Anterior cingulate cortex (tissue), 58 donors: ENCODE results near the gene MACROH2A2.
"Not testable (repeated sequence)": the region's sequence is repeated elsewhere in the genome, so short reads cannot be mapped to it uniquely, and the experiment has no call there.

ENCODE experiments used
- DNase-seq, 58 donors: peaks; one replicate each; lab custom pipeline; 2025; lab: John Stamatoyannopoulos, UW

MACROH2A2 gene

DNA sequence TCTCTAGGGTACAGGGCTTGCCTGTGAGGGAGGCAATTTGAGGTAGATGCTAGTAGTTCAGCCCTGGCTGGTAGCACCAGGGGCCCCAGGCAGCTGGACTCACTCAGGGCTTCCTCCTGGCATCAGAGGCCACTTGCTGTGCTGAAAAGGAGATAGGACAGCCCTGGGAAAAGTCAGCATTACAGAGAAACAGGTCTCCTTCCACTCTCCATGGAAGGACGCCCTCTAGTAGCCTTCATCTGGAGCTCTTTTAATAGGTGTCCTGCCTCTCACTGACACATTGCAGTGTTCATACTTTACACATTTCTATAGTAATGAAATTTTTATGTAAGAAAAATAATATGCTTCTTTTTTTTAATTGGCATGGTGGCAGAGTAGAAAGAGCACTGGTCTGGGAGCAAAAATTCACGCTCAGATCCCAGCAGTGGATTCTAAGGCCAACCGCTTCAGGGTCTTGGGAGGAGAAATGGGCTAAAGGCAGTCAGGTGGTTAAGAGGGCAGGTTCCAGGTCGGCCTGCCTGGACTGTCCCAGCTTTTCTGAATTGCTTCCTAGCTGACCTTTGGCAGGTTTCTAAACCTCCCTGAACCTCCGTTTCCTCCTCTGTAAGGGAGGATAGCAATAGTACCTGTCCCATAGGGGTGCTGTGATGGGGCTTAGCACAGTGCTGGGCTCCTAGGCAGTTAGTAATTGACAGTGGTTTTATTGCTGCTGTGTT lies 44.2 kb downstream of the MACROH2A2 start:
- DNase-seq, result no peak

DNA sequence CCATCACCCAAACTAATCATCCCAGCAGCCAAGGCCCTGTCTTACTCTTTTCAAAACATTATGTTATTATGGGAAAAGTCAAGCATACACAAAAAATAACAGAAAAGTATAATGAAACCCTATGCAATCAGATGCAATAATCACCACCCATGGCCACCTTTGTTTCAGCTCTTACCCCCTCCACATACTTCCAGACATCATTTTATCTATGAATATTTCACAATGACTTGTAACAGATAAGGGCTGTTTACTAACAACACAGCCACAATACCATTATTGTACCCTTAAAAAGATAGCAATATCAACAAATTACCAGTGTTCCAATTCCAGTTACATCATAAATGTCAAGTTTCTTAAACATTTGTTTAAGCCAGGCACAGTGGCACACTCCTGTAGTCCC lies 44.8 kb downstream of the MACROH2A2 start:
- DNase-seq, result no peak

DNA sequence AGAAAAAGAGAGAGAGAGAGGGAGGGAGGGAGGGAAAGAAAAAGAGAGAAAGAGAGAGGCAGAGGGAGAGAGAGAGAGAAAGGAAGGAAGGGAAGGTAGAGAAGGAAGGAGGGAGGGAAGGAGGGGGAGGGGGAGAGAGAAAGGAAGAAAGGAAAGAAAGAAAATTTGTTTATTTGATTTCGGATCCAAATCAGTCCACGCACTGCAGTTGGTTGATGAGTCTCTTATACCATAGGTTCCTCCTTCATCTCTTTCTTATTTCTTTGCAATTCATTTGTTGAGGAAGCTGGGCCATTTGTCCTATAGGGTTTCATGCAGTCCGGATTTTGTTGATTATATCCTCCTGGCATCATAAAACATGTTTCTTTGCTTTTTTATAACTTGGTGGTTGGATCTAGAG lies 45.6 kb downstream of the MACROH2A2 start:
- no peak for DNase-seq

DNA sequence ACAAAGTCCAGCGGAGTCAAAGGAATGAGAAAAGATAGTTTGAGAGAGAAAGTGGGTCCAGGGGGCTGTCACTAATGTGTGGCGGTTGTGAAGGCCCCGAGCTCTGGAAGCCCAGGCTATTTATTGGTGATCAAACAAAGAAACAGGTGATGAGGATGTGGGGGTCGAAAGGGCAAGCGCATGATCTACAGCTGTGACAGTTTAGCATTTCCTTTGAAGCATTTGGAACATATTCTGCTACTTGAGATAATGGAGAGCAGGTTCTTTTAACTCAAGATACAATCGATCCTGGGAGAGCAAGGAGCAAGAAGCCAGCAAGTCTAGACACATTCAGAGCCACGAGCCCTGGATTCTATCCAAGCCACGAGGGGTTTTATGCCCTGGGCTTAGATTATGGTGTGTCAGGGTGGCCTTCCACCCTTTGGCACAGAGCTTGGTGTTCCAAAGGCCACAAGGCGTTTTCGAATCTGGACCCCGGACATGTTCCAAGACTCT lies 48.5 kb downstream of the MACROH2A2 start:
- not testable (repeated sequence) for DNase-seq

DNA sequence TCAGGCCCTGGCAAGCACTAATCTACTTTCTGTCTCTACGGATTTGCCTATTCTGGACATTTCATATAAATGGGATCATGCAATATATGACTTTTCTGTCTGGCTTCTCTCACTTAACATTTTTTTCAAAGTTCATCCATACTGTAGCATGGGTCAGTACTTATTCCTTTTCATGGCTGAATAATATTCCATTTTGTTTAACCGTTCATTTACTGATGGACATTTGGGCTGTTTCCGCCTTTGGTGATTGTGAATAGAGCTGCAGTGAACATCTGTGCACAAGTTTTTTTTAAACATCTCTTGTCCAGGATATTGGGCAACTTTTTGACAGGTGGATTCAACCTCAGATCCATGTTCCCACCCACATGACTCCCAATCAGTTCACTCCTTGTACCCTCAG lies 49.0 kb downstream of the MACROH2A2 start:
- no peak for DNase-seq

DNA sequence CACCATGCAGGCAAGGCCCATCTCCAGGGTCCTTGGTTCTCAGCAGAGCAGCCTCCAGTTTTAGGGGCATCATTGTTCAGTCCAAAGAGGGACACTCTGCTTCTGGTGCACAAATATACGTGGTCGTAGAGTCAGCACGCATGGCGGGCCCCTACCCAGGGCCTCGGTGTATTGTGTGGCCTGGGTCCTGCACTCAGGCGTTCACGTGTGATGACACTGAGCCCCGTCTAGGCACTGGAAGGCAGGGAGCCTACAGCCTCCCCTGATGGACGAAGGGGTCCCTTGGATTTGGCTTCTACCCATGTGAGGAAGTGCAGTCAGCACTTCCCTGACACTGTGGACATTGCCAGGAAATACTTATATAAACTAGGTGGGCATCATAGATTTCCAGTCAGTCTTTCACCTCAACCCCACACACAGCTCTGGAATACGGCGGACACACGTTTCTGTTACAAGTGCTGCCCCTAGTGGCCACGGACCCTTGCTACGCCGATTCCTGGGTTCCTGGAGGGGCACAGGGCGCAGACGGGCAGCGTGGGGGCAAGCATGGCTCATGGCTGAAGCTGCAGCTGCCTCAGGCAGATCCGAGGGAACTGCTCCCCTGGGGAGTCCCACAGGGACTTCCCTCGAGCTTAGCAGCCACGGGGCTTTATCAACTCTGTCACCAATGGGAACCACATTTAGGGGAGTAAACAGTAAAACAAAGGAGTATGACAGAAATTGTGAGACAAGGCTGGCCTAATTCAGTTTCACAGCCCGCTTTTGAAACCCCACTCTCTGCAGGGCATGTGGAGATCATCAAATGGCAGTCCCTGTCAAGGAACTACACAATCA lies 54.5 kb downstream of the MACROH2A2 start:
- no peak for DNase-seq

DNA sequence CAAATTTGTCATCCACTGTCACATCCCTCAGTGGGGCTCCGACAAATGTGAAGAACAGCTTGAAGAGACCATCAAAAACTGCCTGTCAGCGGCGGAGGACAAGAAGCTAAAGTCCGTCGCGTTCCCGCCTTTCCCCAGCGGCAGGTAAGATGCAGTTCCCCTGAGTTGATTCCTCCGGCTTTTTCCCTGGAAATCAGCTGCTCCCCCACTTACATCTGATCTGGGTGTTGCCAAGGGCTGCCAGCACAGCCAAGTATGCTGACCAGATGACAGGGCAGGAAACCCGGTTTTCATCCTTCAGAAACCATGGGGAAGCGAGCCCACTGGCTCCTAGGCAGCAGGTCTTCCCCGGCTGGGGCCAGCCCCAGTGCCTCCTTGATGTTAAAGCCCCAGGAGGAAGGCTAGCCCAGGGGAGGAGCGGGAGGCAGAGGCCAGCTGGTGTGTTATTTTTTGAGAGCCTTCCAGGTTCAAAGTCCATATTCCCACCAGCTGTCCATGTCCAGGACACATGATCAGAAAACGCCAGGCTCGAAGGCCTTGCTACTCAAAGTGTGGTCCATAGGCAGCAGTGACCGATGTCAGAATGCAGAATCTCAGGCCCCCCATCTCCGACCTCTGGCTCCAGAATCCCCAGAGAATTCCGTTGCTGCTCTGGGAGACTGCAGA lies 56.6 kb downstream of the MACROH2A2 start:
- DNase-seq, result no peak

DNA sequence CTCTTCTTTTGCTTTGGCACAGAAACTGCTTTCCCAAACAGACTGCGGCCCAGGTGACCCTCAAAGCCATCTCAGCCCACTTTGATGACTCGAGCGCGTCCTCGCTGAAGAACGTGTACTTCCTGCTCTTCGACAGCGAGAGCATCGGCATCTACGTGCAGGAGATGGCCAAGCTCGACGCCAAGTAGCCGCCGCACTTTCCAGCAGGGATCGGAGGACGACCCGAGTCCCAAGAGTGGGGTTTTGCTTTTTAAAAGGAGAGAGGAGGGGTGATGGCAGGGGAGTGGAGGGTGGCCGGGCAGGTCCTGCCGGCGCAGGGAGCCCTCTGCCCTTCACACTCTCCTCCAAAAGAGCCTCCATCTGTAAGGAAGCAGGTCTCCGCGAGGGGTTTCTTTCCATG lies 58.9 kb downstream of the MACROH2A2 start:
- no peak for DNase-seq

DNA sequence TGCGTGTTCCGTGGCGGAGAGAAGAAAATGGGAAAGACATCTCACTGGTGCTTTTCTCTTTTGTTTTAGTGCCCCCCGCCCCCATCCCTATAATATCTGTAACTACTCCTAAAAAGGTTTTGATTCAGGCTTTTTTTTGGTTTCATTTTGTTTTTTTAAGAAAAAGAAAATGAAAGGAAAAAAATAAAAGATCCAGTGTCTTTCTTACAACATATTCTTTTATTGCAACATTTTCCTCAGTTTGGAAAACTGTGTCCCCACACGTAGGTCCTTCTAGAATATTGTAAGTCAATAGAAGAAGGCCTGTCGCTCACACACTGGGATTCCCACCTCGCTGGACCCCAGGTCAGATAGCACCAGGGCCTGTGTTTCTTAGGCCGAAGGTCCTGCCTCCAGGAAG lies 59.4 kb downstream of the MACROH2A2 start:
- DNase-seq, result no peak

DNA sequence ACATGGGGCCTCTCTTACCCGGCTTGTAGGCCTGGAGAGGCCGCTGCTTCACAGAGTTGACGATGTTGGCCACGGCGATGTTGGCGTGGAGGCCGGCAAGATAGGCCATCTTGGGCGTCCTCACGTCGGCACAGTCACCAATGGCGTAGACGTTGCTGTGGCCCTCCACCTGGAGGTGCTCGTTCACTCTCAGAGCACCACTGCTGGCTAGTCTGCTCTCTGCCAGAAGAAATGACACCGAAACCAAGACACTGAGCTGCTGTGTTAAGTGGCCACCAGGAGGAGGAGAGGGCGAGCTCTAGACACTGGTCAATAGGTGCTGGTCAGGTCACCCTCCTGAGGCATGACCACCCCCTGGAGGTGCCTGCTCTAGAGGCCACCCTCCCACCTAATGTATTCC lies 62.3 kb downstream of the MACROH2A2 start:
- no peak for DNase-seq

DNA sequence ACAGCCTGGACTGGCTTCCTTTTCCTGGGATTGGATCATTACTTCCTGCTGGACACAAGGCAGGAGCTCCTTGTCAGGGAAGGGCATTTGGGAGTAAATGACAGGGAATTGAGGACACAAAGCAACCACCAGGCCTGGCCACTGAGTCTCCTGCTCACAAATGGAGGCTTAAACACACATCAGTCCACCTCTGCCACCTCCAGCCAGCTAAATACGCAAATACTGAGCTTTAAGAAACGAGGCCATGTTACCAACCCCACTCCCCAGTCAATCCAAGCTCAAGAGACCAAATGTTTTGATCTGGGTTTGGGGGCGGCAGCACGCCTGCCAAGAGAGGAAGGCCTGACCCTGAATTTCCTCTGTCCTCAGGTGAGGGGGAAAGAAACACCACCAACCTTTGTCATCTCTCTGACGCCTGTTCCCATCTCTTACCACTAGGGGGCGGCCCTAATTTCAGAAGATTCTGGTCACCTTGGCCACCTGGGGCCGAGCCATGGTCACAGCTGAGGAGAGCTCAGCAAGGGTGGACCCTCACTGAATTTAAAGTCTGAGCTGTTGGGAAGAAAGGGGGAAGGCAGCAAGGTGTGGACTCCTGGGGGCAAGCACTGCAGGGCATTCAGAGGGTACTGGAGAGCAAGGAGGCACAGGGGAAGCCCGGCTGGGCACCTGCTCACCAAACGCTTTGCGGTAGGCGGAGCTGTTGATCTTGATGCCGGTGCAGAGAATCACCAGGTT lies 63.5 kb downstream of the MACROH2A2 start:
- peak in 17 of 58 donors; percentile 2 to 28 (median 14) for DNase-seq

DNA sequence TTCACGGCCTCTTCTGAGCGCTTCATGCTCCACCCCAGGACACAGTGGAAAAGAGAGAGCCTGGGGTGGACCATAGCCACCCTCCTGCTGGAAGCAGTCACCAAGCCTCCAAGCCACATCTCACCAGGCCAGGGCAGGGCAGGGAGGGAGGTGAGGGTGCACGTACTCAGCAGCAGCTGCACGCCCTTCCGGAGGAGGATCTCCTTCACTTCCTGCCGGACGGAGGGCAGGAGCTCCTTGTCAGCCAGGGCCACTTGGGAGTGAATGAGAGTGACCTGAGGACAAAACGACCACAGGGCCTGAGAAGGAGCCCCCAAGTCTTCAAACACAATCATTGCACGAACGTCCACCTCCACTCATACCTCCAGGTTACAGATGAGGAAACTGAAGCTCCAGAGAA lies 65.0 kb downstream of the MACROH2A2 start:
- no peak for DNase-seq

DNA sequence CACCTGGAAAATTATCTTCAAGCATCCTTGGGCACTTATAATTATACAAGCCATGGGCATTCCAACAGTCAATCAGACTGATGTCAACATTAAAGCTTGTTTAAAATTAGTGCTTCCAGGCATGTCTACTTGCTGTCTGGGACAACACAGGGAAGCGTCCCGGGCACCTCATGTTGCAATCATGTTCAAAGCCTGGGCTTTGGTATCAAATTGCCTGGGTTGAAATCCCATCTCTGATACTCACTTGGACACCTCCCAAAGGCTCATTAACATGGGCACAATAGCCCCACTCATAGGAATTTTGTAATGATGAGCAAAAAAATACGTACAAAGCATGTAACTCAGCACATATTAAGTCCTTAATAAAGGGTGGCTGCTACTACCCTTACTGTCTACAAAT lies 65.5 kb downstream of the MACROH2A2 start:
- DNase-seq, result no peak

DNA sequence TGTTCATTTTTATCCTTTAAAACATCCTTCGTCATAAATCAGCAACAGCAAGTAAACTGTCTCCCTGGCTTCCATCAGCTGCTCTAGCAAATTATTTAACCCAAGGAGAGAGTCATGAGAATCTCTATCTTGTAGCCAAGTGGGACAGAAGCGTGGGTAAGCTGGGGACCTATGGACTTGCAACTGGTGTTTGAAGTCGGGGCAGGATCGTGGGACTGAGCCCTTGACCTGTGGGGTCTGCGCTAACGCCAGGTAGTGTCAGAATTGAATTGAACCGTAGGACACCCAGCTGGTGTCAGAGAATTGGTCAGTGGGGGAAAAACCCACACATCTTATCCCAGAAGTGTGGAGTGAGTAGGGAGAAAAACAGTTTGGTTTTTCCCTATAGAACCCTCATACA lies 66.6 kb downstream of the MACROH2A2 start:
- DNase-seq, result no peak

DNA sequence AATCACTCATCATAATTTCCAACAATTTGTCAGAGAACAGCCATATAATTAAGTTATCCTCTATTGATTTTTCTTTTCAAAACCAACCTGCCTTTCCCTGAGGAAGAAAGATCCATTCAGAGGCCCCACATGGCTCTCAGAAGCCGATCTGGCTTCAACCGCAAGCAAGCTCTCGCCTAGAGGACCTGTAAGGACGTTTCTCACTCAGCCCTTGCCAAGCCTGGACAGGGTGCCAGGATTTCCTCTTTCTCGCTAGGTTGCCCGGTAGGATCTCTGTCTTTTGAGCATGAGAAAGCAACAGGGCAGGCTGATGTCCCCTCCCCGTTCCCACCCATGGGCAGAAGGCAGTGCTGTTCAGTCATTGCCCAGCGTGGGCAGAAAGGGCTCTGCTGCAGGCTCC lies 67.0 kb downstream of the MACROH2A2 start:
- DNase-seq, result no peak

DNA sequence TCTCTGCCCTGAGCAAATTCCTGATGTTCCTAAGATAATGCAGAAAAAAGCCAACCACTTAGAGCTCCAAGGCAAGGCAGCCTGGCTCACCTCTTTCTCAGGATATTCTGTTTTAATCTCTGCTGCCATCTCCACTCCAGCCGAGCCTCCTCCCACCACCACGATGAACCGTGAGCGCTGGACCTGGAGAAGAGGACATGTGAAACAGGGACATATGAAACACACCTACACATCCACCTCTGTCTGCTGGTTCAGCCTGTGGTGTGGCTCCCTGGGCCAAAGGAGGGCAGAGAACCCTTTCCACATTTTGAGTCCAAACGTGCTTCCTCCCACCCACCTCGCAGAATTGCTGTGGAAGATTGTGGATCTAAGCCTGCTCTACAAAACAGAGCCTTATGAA lies 67.8 kb downstream of the MACROH2A2 start:
- DNase-seq, result no peak

DNA sequence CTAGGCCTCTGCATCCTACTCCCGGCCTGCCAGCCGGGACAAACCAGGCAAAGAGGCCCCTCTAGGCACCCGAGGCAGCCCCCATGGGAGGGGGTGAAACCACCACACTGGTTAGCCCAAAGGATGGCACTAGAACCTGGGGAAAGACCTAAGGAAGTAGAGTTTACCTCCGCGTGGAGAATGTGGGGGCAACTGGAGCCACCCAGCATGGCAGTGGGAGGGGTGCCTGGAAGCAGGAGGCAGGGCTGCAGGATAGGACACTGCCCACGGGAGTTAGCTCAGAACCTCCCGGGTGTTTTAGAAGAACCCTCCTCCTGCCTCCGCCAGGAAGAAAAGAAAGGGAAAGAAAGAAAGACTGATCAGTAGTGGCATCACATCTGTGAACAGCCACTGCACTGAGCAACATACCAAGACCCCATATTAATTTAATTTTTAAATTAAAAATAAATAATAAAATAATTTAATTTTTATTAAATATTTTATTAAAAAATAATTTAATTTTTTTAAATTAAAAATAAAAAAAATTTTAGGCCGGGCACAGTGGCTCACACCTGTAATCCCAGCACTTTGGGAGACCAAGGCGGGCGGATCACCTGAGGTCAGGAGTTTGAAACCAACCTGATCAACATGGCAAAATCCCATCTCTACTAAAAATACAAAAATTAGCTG lies 68.8 kb downstream of the MACROH2A2 start:
- no peak for DNase-seq

DNA sequence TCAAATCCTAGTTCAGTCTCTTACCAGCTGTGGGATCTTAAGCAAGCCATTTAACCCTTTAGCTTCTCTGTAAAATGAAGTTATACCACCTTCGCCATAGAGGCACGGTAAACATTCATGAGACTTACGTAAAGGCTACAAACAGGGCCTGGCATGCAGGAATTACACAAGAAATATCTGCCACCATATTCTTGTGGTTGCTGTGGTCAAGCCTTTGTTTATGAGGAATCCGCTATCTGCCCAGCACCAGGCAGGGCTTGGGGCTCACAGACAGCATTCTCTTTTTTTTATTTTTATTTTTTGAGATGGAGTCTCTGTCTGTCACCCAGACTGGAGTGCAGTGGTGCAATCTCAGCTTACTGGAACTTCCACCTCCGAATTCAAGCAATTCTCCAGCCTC lies 70.1 kb downstream of the MACROH2A2 start:
- no peak for DNase-seq

DNA sequence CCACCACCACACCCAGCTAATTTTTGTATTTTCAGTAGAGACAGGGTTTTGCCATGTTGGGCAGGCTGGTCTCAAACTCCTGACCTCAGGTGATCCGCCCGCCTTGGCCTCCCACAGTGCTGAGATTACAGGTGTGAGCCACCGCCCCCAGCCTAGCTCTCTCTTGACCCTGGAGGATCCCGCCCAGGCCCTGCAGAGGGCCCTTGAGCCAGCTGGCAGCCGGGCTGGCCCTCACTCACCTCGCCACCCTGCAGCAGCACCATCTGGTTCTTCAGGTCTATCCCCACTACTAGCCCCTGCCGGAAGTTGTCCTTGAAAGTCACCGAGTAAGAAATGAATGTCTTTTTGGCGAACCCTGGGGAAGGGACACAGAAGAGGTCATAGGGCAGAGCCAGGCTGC lies 70.5 kb downstream of the MACROH2A2 start:
- not testable (repeated sequence) for DNase-seq

DNA sequence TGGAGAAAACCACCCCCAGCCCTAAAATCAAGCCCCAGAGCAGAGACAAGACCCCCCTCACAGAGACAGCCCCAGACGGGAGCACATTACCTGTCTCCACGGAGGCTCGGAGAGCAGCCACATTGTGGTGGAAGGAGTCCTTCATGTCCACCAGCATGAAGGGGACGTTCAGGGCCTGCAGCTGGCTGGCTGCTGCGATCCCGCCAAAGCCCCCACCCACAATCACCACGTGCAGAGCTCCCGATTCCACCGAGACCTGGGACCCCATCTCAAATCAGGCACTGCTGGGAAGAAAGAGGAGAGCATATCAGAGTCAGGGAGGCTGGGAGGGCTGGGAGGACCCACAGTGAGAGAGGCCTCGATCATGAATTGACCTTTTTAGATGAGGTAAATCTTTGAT lies 71.2 kb downstream of the MACROH2A2 start:
- no peak for DNase-seq
